Hepatocyte (in vitro differentiated cells): Measurements from ENCODE around the gene DBX1.

ENCODE experiments used
- EZH2 ChIP-seq: fragments of 200-600 bp; sonication (generic); IDR thresholded peaks from 2 replicates; pipeline ENCODE4 v1.6.1; 2016; ENCODE audit warnings: antibody characterized with exemption, mild to moderate bottlenecking, borderline replicate concordance
- EZH2phosphoT487 ChIP-seq: fragments of 200-600 bp; sonication (generic); IDR thresholded peaks from one replicate; pipeline ENCODE4 v1.6.1; 2018; ENCODE audit warnings: antibody characterized with exemption, mild to moderate bottlenecking, low read depth, moderate library complexity; ENCODE audit not compliant: unreplicated experiment, severe bottlenecking

DNA sequence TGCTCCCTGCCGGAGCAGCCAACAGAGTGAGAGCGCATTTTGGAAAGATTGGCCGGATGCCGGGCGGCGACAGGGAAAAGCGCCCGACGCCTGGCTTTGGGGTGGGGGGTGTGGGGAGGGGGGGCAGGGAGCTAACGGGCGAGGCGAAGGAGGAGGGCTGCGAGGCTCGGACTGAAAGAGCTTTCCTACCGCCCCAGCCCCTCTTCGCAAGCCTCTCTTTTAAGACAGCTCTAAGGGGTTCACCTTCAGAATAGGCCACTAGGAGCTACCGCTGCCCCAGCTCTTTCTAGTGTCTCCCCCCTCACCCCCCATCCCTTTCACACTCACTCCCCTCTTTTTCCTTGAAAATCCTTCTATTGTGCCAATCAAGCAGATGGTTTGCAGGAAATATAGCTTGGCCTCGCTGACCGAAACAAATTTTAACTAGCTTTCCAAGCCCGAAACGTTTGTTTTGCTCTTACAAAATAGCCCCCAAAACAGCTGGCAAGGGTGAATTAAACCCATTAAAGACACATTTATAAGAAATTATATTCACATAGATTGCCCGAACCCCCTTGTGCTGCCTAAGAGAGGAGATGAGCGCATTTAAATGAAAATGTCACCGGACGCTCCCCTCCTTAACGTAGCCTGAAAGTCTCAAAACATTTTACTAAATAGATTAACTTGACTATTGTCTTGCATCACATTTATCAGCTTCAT, 3.7 kb upstream of the DBX1 start:
- TF ChIP-seq EZH2: no peak
- TF ChIP-seq EZH2phosphoT487: peak; percentile 80
